ENCODE results near the gene NACA2. TPM values are rescaled to one million over a fixed set of nuclear protein-coding genes. Genes with fewer than 3 reads are reported as not detected.
"Not testable (repeated sequence)": the region's sequence is repeated elsewhere in the genome, so short reads cannot be mapped to it uniquely, and the experiment has no call there.

NACA2 gene
- total RNA-seq, 1 donor from 2014 or later = 0.60 TPM

GRCh38 chr17:61595418-61596186 lies 4.6 kb upstream of the NACA2 start:
- Mint-ChIP-seq H3K4me1 (ENCODE audit: low read depth) (no peaks in the 10 kb centered on the region), H3K9me3 (no peaks in the 10 kb centered on the region), H3K27ac (no peak overlapping the region), H3K36me3 (ENCODE audit: low read depth) (no peaks in the 10 kb centered on the region), H3K27me3 (ENCODE audit: insufficient read depth) (peaks cover 7% of the 10 kb centered on the region), H3K4me3 (no peak overlapping the region)
- intact Hi-C loops (cut with micrococcal nuclease) = no loop called here
- no peak for DNase-seq (ENCODE audit: low spot score)

GRCh38 chr17:61594294-61594825 lies 3.3 kb upstream of the NACA2 start:
- Mint-ChIP-seq H3K4me3 (no peak overlapping the region), H3K36me3 (ENCODE audit: low read depth) (no peaks in the 10 kb centered on the region), H3K27ac (no peak overlapping the region), H3K9me3 (no peaks in the 10 kb centered on the region), H3K4me1 (ENCODE audit: low read depth) (no peaks in the 10 kb centered on the region), H3K27me3 (ENCODE audit: insufficient read depth) (peaks cover 7% of the 10 kb centered on the region)
- intact Hi-C loops (cut with micrococcal nuclease) = no loop called here
- DNase-seq (ENCODE audit: low spot score) = no peak

- Mint-ChIP-seq H3K4me1 (ENCODE audit: low read depth) (no peaks in the 10 kb centered on the region), H3K9me3 (no peaks in the 10 kb centered on the region), H3K4me3 (no peak overlapping the region), H3K27ac (no peak overlapping the region), H3K36me3 (ENCODE audit: low read depth) (no peaks in the 10 kb centered on the region), H3K27me3 (ENCODE audit: insufficient read depth) (peaks cover 7% of the 10 kb centered on the region)
- no peak for DNase-seq (ENCODE audit: low spot score)
- intact Hi-C loops (cut with micrococcal nuclease) = no loop called here
Observed at GRCh38 chr17:61593426-61593825, 2.4 kb upstream of the NACA2 start.

GRCh38 chr17:61591930-61592329 lies 911 bp upstream of the NACA2 start:
- intact Hi-C loops (cut with micrococcal nuclease) = no loop called here
- no peaks in the 10 kb centered on the region for H3K4me1 Mint-ChIP-seq (ENCODE audit: low read depth)
- no peaks in the 10 kb centered on the region for H3K9me3 Mint-ChIP-seq
- H3K27me3 Mint-ChIP-seq (ENCODE audit: insufficient read depth) = peaks cover 4% of the 10 kb centered on the region
- no peak overlapping the region for H3K4me3 Mint-ChIP-seq
- no peak overlapping the region for H3K27ac Mint-ChIP-seq
- DNase-seq (ENCODE audit: low spot score) = no peak
- H3K36me3 Mint-ChIP-seq (ENCODE audit: low read depth) = no peaks in the 10 kb centered on the region

GRCh38 chr17:61589990-61590389 lies 1.0 kb downstream of the NACA2 start:
- DNase-seq (ENCODE audit: low spot score) = no peak
- Mint-ChIP-seq H3K27ac (no peak overlapping the region), H3K4me1 (ENCODE audit: low read depth) (no peaks in the 10 kb centered on the region), H3K4me3 (no peak overlapping the region), H3K9me3 (no peaks in the 10 kb centered on the region), H3K27me3 (ENCODE audit: insufficient read depth) (no peaks in the 10 kb centered on the region), H3K36me3 (ENCODE audit: low read depth) (no peaks in the 10 kb centered on the region)
- intact Hi-C loops (cut with micrococcal nuclease) = no loop called here

GRCh38 chr17:61587807-61588660 lies 3.0 kb downstream of the NACA2 start:
- intact Hi-C loops (cut with micrococcal nuclease) = no loop called here

GRCh38 chr17:61587242-61587641 lies 3.8 kb downstream of the NACA2 start:
- intact Hi-C loops (cut with micrococcal nuclease) = no loop called here
- Mint-ChIP-seq H3K4me1 (ENCODE audit: low read depth) (no peaks in the 10 kb centered on the region), H3K36me3 (ENCODE audit: low read depth) (no peaks in the 10 kb centered on the region), H3K9me3 (no peaks in the 10 kb centered on the region), H3K4me3 (no peak overlapping the region), H3K27ac (no peak overlapping the region), H3K27me3 (ENCODE audit: insufficient read depth) (peaks cover 4% of the 10 kb centered on the region)
- DNase-seq (ENCODE audit: low spot score) = no peak

More at GRCh38 chr17:61587807-61588660, 3.0 kb downstream of the NACA2 start:
- Mint-ChIP-seq H3K27me3 (ENCODE audit: insufficient read depth) (peaks cover 4% of the 10 kb centered on the region), H3K27ac (no peak overlapping the region), H3K36me3 (ENCODE audit: low read depth) (no peaks in the 10 kb centered on the region), H3K4me1 (ENCODE audit: low read depth) (no peaks in the 10 kb centered on the region), H3K9me3 (no peaks in the 10 kb centered on the region), H3K4me3 (no peak overlapping the region)
- DNase-seq (ENCODE audit: low spot score) = no peak

- DNase-seq (ENCODE audit: low spot score); H3K9me3 Mint-ChIP-seq; H3K27me3 Mint-ChIP-seq (ENCODE audit: insufficient read depth); H3K36me3 Mint-ChIP-seq (ENCODE audit: low read depth); H3K4me3 Mint-ChIP-seq; intact Hi-C loops (cut with micrococcal nuclease); H3K4me1 Mint-ChIP-seq (ENCODE audit: low read depth); H3K27ac Mint-ChIP-seq: not testable (repeated sequence)
Observed at GRCh38 chr17:61586622-61587021, 4.4 kb downstream of the NACA2 start.

- no peak for DNase-seq (ENCODE audit: low spot score)
- Mint-ChIP-seq H3K27ac (no peak overlapping the region), H3K4me1 (ENCODE audit: low read depth) (no peaks in the 10 kb centered on the region), H3K4me3 (no peak overlapping the region), H3K27me3 (ENCODE audit: insufficient read depth) (peaks cover 14% of the 10 kb centered on the region), H3K9me3 (no peaks in the 10 kb centered on the region), H3K36me3 (ENCODE audit: low read depth) (no peaks in the 10 kb centered on the region)
- intact Hi-C loops (cut with micrococcal nuclease) = no loop called here
Observed at GRCh38 chr17:61586031-61586566, 4.9 kb downstream of the NACA2 start.

GRCh38 chr17:61584866-61585265 lies 6.2 kb downstream of the NACA2 start:
- Mint-ChIP-seq H3K4me3 (no peak overlapping the region), H3K27me3 (ENCODE audit: insufficient read depth) (peaks cover 16% of the 10 kb centered on the region), H3K36me3 (ENCODE audit: low read depth) (no peaks in the 10 kb centered on the region), H3K27ac (no peak overlapping the region), H3K4me1 (ENCODE audit: low read depth) (no peaks in the 10 kb centered on the region), H3K9me3 (no peaks in the 10 kb centered on the region)
- no peak for DNase-seq (ENCODE audit: low spot score)
- intact Hi-C loops (cut with micrococcal nuclease) = loop anchor here (5.0 kb wide), 1 partner anchor 168 kb away; no protein-coding TSS in a partner anchor

GRCh38 chr17:61584266-61584665 lies 6.8 kb downstream of the NACA2 start:
- Mint-ChIP-seq H3K4me3 (no peak overlapping the region), H3K27ac (no peak overlapping the region), H3K9me3 (no peaks in the 10 kb centered on the region), H3K36me3 (ENCODE audit: low read depth) (no peaks in the 10 kb centered on the region), H3K27me3 (ENCODE audit: insufficient read depth) (peaks cover 19% of the 10 kb centered on the region), H3K4me1 (ENCODE audit: low read depth) (no peaks in the 10 kb centered on the region)
- DNase-seq (ENCODE audit: low spot score) = no peak
- intact Hi-C loops (cut with micrococcal nuclease) = loop anchor here (5.0 kb wide), 1 partner anchor 167 kb away; no protein-coding TSS in a partner anchor

GRCh38 chr17:61583660-61584264 lies 7.3 kb downstream of the NACA2 start:
- Mint-ChIP-seq H3K9me3 (no peaks in the 10 kb centered on the region), H3K4me3 (no peak overlapping the region), H3K4me1 (ENCODE audit: low read depth) (no peaks in the 10 kb centered on the region), H3K27ac (no peak overlapping the region), H3K27me3 (ENCODE audit: insufficient read depth) (peaks cover 20% of the 10 kb centered on the region), H3K36me3 (ENCODE audit: low read depth) (no peaks in the 10 kb centered on the region)
- intact Hi-C loops (cut with micrococcal nuclease) = loop anchor here (5.0 kb wide), 1 partner anchor 166 kb away; no protein-coding TSS in a partner anchor
- no peak for DNase-seq (ENCODE audit: low spot score)
